ENCODE results near the gene DAGLA. TPM values are rescaled to one million over a fixed set of nuclear protein-coding genes. Genes with fewer than 3 reads are reported as not detected.

The DAGLA gene
- total RNA-seq, 1 donor = 0.94 TPM

DNA sequence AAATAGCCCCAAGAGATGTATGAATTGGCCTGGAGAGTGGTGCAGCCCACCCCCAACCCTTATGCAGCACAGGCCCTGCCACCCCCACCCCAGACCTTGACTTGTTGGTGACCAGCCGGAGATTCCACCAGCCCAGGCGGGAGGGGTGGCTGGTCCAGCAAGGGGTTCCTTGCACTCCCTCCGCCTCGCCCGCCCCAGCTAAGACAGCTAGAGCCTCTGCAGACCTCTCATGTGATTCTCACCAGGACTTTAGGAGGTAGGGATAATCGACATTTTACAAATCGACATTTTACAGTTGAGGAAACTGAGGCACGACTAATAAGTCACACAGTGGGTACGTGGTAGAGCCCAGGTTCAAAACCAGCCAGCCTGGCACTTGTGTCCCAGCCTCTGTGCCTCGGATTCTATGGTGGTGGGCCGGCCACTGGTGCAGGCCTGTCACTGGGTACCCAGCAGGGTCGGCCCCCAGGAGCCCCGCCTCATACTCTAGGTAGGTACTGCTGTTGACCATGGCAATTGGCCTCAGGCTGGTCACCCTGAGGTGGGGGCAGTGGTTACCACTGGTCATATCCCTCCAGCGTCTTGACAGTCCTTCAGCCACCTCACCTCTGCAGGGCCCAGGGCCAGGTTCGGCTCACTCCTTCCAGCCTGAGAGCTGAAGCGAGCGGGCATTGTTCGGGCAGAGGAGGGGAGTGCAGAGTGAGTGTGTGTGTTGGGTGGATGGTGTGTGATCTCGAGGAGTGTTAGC, 37.3 kb downstream of the DAGLA start:
- peaks cover 20% of the 10 kb centered on the region for H3K4me1 ChIP-seq (ENCODE audit: insufficient read depth, low read length)
- H3K27me3 ChIP-seq (ENCODE audit: insufficient read depth, low read length) = no peaks in the 10 kb centered on the region
- no peak overlapping the region for H3K4me3 ChIP-seq (ENCODE audit: low read length)
- H3K9me3 ChIP-seq (ENCODE audit: low read depth, low read length) = no peaks in the 10 kb centered on the region

DNA sequence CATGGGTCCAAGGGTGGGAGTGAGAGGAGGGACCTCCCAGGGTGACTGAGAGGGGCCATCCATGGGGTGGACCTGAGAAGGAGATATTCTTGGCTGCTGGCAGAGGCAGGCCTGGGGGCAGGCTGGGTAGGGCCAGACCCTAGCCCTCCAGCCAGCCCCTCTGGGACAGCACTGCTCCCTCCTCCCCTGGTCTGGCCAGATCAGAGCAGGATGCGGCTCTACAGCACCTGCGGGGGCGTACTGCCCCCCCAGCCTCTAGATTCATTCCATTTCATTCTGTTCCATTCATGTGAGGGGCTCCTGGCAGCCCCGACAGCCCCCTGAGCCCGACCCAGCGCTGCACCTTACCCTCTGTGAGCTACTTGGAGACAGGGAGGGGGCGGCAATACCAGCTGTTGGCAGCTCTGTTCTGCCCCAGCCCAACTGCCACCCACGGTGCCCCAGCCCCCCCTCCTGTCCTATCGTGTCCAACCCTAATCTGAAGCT, 37.9 kb downstream of the DAGLA start:
- Histone ChIP-seq H3K9me3 (ENCODE audit: low read depth, low read length) (no peaks in the 10 kb centered on the region), H3K27me3 (ENCODE audit: insufficient read depth, low read length) (no peaks in the 10 kb centered on the region), H3K4me1 (ENCODE audit: insufficient read depth, low read length) (peaks cover 20% of the 10 kb centered on the region), H3K4me3 (ENCODE audit: low read length) (no peak overlapping the region)

DNA sequence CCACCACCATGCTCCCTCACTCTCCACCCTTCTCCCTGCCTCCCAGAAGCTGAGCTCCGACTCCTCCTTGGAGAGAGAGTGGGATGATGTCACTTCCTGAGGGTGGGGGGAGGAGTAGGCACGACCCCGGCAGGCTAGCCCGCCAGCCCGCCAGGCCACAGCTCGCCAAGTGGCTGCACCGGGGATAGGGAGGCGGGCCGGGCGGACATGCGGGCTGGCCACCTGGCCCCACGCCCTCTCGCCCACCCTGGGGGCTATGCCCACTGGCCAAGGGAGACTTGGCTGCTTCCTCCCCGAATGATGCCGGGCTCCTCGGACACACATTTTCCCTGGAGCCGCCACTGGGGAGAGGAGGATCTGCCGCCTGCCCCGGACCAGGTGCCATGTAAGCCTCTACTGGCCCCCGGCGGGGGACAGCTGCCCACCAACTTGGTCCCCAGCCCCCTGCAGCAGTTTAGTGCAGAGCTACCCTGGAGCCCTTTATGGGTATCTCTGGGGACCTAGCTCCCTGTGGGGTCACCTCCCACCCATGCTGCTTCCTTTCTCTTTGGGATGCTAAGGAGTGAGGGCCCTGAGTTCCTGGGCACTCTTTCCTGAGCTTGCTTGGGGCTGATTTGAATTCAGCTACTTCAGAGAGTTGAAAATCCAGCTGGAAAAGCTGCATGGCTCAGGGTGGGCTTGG, 38.6 kb downstream of the DAGLA start:
- peaks cover 20% of the 10 kb centered on the region for H3K4me1 ChIP-seq (ENCODE audit: insufficient read depth, low read length)

DNA sequence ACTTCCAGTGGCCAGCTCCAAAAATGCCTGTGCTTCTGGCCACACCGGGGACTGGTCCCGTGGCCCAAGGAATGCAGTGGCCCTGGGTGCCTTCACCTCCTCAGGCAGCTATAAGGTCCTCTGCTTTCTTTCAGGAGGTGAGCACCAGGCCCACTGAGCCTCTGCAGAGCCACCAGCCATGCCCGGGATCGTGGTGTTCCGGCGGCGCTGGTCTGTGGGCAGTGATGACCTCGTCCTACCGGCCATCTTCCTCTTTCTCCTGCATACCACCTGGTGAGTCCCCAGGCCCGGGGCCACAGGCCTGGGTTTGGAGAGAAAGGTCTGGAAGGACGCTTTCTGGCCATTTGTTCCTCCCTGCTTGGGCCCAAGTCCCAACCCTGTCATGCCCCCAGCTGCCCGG, 39.8 kb downstream of the DAGLA start:
- peaks cover 20% of the 10 kb centered on the region for H3K4me1 ChIP-seq (ENCODE audit: insufficient read depth, low read length)
- H3K27me3 ChIP-seq (ENCODE audit: insufficient read depth, low read length) = no peaks in the 10 kb centered on the region
- H3K4me3 ChIP-seq (ENCODE audit: low read length) = no peak overlapping the region
- H3K9me3 ChIP-seq (ENCODE audit: low read depth, low read length) = no peaks in the 10 kb centered on the region

More for the DNA sequence above, 38.6 kb downstream of the DAGLA start:
- no peak overlapping the region for H3K4me3 ChIP-seq (ENCODE audit: low read length)
- H3K9me3 ChIP-seq (ENCODE audit: low read depth, low read length) = no peaks in the 10 kb centered on the region
- H3K27me3 ChIP-seq (ENCODE audit: insufficient read depth, low read length) = no peaks in the 10 kb centered on the region

DNA sequence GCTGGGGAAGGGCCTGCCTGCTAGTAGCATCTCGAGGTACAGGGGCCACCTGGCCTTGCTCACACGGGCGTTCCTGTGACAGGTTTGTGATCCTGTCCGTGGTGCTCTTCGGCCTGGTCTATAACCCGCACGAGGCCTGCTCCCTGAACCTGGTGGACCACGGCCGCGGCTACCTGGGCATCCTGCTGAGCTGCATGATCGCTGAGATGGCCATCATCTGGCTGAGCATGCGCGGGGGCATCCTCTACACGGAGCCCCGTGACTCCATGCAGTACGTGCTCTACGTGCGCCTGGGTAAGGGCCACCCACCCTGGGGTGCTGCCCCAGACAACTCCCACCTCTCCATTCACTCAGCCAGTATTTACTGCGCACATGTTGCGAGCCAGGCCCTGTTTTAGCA, 40.4 kb downstream of the DAGLA start:
- Histone ChIP-seq H3K9me3 (ENCODE audit: low read depth, low read length) (no peaks in the 10 kb centered on the region), H3K4me1 (ENCODE audit: insufficient read depth, low read length) (peaks cover 15% of the 10 kb centered on the region), H3K27me3 (ENCODE audit: insufficient read depth, low read length) (no peaks in the 10 kb centered on the region), H3K4me3 (ENCODE audit: low read length) (no peak overlapping the region)

DNA sequence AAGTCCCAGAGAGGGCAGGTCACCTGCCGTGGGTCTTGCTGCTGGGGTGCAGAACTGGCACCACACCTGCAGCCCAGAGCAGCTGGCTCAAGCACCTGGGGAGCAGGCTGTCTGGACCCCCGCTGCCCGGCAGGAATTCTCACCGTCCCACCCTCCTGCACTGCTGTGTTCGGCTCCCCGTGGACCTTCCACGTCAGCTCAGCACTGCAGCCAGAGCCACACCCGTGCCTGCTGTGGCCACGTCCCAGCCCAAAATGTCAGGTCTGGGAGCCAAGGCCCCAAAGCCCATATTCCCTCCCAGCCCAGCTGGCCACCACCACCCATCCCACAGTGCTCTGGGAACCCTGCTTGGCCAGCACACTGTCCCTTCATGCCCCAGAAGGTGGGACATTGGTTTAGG, 44.2 kb downstream of the DAGLA start:
- Histone ChIP-seq H3K27me3 (ENCODE audit: insufficient read depth, low read length) (no peaks in the 10 kb centered on the region), H3K4me1 (ENCODE audit: insufficient read depth, low read length) (no peaks in the 10 kb centered on the region), H3K4me3 (ENCODE audit: low read length) (no peak overlapping the region), H3K9me3 (ENCODE audit: low read depth, low read length) (no peaks in the 10 kb centered on the region)

DNA sequence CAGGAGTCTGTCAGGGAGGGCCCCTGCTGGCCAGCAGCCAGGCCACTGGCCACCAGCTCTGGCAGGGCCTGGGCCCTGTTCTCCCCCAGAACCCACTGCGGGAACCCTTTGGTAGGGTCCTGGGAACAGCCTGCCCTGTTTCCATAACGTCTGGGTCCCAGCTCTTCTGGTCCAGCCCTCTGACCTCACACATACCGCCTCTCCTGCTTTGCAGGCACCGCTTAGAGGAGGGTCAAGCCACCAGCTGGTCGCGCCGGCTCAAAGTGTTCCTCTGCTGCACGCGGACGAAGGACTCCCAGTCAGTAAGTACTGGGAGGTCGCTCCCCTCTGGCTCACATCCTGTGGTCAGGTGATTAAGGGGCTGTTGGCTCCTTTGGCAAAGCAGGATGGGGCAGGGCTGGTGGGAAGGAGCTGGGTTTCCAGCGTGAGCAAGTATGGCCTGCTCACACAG, 45.6 kb downstream of the DAGLA start:
- H3K4me1 ChIP-seq (ENCODE audit: insufficient read depth, low read length) = no peaks in the 10 kb centered on the region
- no peak overlapping the region for H3K4me3 ChIP-seq (ENCODE audit: low read length)
- no peaks in the 10 kb centered on the region for H3K9me3 ChIP-seq (ENCODE audit: low read depth, low read length)
- H3K27me3 ChIP-seq (ENCODE audit: insufficient read depth, low read length) = no peaks in the 10 kb centered on the region

DNA sequence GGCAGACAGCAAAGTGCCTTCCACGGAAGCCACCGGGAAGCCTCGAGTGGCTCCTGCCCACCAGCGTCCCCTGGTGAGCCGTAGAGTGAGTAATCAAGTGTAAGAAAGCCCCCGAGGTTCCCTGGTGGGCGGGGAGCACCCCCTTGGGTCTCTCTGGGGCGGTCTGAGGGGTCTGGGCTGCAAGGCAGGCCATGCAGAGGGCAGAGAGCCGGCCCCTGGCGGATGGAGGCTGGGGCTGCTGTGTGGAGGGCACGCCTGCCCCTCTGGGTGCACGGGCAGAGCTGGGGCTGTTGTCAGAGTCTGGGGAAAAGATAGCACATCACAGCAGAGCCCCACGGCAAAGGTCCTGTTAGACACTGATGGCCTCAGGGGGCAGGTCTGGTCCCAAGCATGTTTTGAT, 46.6 kb downstream of the DAGLA start:
- H3K27me3 ChIP-seq (ENCODE audit: insufficient read depth, low read length) = no peaks in the 10 kb centered on the region
- H3K9me3 ChIP-seq (ENCODE audit: low read depth, low read length) = no peaks in the 10 kb centered on the region
- H3K4me3 ChIP-seq (ENCODE audit: low read length) = no peak overlapping the region
- no peaks in the 10 kb centered on the region for H3K4me1 ChIP-seq (ENCODE audit: insufficient read depth, low read length)

DNA sequence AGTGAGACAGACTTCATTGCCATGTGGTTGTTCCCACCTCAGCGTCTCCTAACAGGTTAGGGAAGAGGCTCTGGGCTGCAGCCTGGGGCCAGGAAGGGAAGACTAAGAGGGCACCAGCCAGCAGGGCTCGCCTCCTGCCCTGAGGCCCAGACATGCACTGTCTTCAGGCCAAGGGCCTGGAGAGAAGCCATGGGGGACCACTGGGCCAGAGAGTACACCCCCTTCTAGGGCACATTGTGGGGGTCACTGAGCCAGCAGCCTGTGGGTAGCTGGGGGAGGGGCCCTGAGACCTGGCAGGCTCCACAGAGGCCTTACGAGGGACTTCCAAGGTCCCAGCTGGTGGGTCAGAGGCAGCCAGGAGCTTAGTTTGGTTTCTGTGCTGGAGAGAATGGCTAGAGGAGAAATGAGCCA, 47.2 kb downstream of the DAGLA start:
- no peaks in the 10 kb centered on the region for H3K4me1 ChIP-seq (ENCODE audit: insufficient read depth, low read length)
- no peaks in the 10 kb centered on the region for H3K27me3 ChIP-seq (ENCODE audit: insufficient read depth, low read length)
- H3K4me3 ChIP-seq (ENCODE audit: low read length) = no peak overlapping the region
- H3K9me3 ChIP-seq (ENCODE audit: low read depth, low read length) = no peaks in the 10 kb centered on the region

DNA sequence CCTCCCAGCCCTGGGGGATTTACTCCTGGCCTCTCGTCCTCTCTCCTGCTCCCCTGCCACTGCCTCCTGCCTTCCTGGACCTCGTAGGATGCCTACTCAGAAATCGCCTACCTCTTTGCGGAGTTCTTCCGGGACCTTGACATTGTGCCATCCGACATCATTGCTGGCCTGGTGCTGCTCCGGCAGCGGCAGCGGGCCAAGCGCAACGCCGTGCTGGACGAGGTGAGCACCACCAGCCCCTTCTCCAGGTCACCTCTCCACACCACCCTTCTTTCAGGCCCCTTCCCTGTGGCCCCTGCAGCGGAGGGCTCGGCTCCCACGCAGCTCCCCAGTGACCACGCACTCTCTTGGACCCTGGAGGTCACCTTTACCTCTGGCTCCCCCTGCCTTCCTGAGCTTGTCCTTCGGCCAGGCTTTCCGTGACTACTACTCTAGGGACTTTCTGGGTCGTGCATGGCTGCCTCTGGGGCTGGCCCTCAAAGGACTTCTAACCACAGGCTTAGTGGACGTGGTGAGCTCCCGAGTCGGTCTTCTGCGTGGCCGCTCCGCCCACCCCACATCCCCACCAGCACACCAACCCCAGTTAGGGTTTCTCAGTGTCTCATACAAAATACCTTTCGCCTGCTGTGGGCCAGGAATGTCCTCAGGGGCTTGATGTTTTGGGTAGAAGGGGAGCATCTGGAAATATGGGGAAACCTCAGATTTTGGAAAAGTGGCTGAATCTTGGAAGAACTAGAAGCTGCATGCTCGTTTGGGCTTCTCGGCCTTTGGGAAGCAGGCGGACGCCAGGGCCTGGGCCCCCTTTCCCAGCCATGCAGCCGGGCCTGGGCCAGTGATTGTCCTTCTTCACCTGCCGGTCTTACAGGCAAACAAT, 48.1 kb downstream of the DAGLA start:
- Histone ChIP-seq H3K4me3 (ENCODE audit: low read length) (no peak overlapping the region), H3K4me1 (ENCODE audit: insufficient read depth, low read length) (no peaks in the 10 kb centered on the region), H3K9me3 (ENCODE audit: low read depth, low read length) (no peaks in the 10 kb centered on the region), H3K27me3 (ENCODE audit: insufficient read depth, low read length) (no peaks in the 10 kb centered on the region)

DNA sequence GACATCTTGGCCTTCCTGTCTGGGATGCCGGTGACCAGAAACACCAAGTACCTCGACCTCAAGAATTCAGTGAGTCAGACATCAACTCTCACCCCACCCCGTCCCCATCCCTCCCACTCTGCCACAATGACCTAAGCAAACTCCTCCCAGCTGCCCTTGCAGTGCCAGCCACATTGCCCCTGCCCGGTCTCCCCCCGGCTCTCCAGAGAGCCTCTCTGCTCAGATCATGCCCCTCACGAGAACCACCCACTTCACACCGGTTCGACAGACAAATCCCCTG, 48.7 kb downstream of the DAGLA start:
- no peaks in the 10 kb centered on the region for H3K4me1 ChIP-seq (ENCODE audit: insufficient read depth, low read length)
- no peaks in the 10 kb centered on the region for H3K27me3 ChIP-seq (ENCODE audit: insufficient read depth, low read length)
- no peaks in the 10 kb centered on the region for H3K9me3 ChIP-seq (ENCODE audit: low read depth, low read length)
- no peak overlapping the region for H3K4me3 ChIP-seq (ENCODE audit: low read length)

DNA sequence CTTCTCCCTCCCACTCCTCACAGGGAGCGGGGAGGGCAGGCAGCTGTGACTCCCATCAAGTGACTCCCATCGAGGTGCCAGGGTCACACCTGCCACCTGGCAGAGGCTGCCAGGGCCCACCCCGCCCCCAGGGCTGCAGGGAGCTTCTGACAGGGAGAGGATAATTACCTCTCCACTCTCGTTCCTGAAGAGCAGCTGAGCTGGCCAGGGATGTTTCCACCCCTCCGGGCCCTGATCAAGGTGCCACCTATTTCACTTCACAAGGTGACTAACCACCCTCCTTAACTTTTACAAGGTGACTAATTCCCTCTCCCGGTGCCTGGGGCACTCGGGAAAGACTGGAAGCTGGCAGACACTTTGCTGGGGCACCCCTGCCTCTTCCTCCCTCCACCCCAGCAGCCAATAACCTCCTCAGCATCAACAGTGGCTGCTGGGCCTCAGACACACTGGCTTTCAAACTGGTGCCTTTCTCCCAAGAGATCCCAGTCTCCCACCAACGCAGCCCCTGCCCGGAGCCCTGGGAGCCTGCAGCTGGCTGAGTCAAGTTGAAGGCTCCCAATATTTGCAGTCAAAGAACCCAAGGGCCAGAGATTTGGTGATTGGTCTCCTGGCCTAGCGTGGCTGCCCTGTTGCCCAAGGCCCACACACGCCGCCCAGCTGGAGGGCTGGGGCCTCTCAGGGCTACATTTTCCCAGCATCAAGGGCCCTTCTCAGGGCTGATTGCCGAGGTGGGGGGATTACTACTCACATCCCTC, 50.2 kb downstream of the DAGLA start:
- H3K27me3 ChIP-seq (ENCODE audit: insufficient read depth, low read length) = no peaks in the 10 kb centered on the region
- no peaks in the 10 kb centered on the region for H3K4me1 ChIP-seq (ENCODE audit: insufficient read depth, low read length)
- H3K4me3 ChIP-seq (ENCODE audit: low read length) = no peak overlapping the region
- no peaks in the 10 kb centered on the region for H3K9me3 ChIP-seq (ENCODE audit: low read depth, low read length)

DNA sequence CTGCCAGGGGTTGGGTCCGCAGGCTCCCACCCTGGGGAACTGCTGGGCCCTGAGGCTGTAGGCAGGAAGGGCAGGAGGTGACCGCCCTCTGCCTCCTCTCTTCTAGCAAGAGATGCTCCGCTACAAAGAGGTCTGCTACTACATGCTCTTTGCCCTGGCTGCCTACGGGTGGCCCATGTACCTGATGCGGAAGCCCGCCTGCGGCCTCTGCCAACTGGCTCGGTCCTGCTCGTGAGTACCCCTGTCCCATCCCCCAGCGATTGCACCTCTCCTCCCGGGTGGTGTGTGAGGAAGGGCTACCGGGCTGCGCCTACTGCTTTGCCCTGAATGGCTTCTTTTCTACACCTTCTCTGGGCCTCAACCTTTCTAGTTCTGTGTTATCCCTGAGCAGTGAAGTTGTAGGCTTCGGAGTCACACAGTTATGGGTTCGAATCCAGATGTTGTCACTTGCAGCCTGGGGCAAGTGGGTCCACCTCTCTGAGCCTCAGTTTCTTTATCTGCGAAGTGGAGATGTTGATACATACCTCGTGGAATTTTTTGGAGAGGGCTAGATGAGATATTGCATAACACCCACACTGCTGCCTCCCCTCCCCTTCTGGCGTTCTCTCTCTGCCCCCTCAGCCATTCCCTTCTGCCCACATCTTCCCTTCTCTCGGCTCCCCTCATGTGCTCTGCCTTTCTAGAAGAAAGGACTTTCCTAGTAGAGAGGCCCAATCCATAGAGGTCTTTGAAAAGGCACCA, 51.2 kb downstream of the DAGLA start:
- Histone ChIP-seq H3K4me1 (ENCODE audit: insufficient read depth, low read length) (no peaks in the 10 kb centered on the region), H3K27me3 (ENCODE audit: insufficient read depth, low read length) (no peaks in the 10 kb centered on the region), H3K4me3 (ENCODE audit: low read length) (no peak overlapping the region), H3K9me3 (ENCODE audit: low read depth, low read length) (no peaks in the 10 kb centered on the region)

DNA sequence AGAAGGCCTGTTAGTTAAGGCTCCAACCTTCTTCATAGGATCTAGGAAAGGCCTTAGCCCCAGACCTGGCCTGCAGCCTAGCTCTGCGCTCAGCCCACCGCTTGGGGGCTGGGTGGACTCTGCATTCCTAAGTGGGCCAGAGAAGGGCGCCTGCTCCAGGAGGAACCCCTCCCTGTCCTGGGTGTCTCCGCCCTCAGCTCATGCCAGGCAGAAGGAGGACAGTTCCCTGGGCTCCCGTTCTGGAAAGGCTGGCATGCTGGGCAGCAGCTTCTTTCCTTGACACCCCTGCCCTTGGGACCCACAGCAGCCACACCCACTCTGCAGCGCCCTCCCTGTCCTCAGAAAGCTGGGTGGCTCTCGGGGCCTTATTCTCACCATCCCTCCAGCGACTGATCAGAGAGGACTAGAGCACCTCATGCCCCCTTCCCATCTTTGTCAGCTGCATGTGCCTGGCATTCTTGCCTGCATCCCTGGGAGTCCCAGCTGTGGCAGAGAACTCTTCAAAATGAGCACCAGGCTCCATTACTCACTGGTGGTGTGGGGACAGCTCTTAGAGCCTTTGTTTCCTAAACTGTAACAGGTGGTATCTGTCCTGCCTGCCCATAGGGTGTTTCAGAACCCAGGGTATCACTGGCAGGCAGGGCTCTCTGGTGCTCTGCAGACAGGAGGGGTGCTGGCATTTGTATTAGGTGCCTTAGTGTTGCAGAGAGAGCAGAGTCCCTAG, 51.9 kb downstream of the DAGLA start:
- Histone ChIP-seq H3K4me1 (ENCODE audit: insufficient read depth, low read length) (no peaks in the 10 kb centered on the region), H3K4me3 (ENCODE audit: low read length) (no peak overlapping the region), H3K9me3 (ENCODE audit: low read depth, low read length) (no peaks in the 10 kb centered on the region), H3K27me3 (ENCODE audit: insufficient read depth, low read length) (no peaks in the 10 kb centered on the region)

Measured in mononuclear cell (primary cell).